Non-pigmented ciliary epithelial cell (primary cell): ENCODE data around the gene CELSR1.
"Not testable (repeated sequence)": the region's sequence is repeated elsewhere in the genome, so short reads cannot be mapped to it uniquely, and the experiment has no call there.

Experiments
- DNase-seq: peaks from one replicate; pipeline ENCODE4 v3.0.0-alpha.2; 2010; ENCODE audit warnings: low read depth

Gene CELSR1

GRCh38 chr22:46479046-46479445, 58.4 kb downstream of the CELSR1 start:
- DNase-seq = no peak

- DNase-seq = no peak
These were observed 59.3 kb downstream of the CELSR1 start for GRCh38 chr22:46478083-46478551.

DNA sequence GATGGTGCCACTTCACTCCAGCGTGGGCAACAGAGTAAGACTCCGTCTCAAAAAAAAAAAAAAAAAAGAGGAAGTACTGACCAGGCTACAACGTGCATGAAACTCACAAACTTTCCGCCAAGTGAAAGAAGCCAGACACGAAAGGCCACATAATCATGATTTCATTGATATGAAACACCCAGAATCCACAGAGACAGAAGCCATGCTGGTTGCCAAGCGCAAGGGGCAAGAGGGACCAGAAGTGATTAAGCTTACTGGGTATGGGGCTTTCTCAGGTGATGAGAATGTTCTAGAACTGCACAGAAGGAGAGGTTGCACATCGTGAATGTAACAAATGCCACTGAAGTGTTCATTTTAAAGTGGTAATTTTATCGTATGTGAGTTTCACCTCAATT, 60.9 kb downstream of the CELSR1 start:
- DNase-seq = no peak

- no peak for DNase-seq
These were observed 63.4 kb downstream of the CELSR1 start for GRCh38 chr22:46473896-46474557.

DNA sequence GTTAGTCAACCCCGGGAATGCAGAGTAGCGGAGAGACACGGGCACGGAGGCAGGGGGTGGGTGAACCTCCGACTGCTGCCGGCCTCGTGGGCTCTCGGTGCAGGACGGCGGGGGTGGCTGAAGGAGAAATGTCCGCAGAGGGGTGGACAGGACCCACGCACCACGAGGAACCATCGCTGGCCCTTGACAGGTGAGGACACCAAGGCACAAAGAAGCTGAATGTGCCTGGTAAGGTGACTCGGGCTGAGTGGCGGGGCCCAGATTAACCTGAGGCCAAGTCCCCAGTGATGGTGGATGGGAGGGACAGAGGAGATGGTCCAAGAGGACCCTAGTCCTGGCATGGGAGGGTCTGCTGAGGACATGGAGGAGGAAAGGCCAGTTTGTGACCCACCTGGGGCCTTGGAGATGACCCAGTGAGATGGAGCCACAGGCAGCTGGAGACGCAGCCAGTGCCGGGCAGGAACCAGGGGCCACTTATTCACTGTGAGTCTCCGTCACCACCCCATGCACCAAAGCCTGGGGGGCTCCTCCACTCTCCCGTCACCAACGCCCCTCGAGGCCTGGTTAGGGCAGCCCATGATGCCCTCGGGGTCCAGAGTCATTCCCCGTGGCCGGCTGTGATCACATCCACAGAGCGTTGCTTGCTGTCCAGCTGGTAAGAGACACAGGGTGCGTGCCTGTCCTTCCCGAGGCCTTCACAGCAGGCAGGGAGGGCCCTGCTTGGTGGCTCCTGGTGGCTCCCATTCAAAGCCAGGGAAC, 64.2 kb downstream of the CELSR1 start:
- DNase-seq = no peak

DNA sequence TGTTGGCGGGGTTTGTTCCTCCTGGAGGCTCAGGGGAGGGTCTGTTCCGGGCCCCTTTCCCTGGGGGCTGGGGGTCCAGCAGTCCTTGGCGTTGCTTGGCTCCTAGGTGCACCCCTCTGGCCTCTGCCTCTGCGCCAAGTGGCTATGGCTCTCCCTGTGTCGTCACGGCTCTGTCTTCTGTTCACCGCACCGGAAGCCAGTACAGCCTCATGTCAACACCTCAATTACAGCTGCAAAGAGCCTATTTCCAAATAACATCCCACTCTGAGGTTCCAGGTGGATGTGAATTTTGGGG, 64.8 kb downstream of the CELSR1 start:
- DNase-seq = no peak

DNA sequence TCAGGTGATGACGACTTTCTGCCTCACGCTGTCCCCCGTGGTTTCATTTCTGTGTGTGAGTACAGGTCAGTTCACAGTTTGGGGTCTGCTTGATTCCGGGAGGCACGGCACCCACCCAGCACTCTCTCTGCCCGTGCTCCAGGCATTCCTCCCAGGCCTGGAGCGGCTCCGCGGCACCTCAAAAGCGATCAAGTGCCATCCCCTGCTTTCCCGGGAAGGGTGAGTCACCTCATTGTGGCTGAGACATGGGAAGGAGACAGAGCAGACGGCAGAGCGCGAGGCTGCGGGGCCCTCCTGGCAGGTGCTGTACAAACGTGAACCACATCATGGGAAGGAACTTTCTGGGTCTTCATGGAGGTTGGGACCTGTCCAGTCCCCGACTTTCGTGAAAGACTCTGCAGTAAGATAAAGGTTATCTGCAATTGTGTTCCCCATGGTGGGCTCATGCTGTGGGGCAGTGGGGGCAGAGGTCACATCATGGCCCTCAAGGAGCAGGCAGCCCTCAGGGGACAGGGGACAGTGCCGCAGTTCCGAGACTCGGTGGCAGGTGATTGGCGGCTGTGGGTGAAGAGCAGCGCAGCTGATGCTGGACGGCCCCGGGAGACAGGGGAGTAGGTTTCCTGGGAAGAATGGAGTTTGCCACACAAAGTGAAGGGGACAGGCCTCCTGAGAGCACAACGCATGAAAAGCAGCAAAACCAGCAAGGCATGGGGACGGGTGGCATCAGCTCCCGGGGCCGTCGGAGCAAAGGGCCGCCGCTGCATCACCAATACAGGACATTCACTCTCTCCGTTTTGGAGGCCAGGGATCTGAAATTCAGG, 65.3 kb downstream of the CELSR1 start:
- no peak for DNase-seq

- DNase-seq = not testable (repeated sequence)
These were observed 66.1 kb downstream of the CELSR1 start for GRCh38 chr22:46471330-46471729.

DNA sequence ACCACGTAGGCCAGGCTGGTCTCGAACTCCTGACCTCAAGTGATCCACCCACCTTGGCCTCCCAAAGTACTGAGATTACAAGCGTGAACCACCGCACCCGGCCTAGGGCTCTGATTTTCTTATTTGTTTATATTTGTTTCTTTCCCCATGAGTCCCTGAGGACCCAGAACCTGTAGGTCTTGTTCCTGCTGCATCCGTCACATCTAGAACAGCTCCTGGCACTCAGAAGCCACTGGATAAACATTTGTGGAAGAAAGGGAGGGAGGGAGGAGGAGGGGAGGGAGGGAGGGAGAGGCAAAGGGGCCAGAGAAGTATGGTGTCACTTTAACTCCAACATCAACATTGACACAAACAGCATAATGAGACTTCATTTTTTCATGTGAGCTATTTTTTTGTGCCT, 67.7 kb downstream of the CELSR1 start:
- DNase-seq = no peak

- no peak for DNase-seq
These were observed 70.4 kb downstream of the CELSR1 start for GRCh38 chr22:46467006-46467405.

GRCh38 chr22:46466255-46466676, 71.2 kb downstream of the CELSR1 start:
- no peak for DNase-seq

DNA sequence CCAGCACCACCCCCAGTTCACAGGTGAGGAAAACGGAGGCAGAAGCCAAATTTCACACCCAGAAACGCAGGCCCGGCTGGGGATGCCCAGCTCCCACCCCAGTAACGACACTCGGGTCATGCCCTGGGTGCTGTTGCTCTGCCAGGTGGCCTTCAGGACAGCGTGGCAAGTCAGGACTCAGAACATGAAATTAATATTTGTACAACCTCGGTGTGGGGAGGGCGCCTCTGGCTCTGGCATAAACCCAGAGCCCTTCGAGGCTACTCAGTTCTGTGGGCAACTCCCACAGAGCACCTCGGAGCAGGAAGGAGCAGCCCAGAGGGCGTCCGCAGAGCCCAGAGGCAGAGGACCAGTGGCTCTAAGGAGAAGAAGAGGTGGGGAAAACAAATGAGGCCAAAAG, 71.6 kb downstream of the CELSR1 start:
- DNase-seq = no peak

DNA sequence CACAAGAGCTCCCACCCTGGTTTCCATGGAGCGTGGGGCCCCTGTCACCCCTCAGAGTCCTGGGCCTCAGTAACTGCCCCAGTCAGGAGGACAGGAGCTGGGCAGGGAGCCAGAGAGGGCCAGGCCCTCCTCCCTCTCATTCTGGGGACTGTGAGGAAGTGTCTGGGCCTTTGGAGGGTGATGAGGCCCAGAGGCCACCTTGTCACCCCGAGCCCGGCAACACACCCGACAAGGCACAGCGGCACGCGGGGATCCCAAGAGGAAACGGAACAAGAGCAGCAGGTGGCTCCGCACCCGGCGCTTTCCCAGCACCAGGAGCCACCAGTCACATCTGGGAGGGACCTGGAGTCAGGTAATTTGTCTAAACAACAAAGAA, 72.1 kb downstream of the CELSR1 start:
- no peak for DNase-seq

- no peak for DNase-seq
These were observed 72.6 kb downstream of the CELSR1 start for GRCh38 chr22:46464701-46465344.

DNA sequence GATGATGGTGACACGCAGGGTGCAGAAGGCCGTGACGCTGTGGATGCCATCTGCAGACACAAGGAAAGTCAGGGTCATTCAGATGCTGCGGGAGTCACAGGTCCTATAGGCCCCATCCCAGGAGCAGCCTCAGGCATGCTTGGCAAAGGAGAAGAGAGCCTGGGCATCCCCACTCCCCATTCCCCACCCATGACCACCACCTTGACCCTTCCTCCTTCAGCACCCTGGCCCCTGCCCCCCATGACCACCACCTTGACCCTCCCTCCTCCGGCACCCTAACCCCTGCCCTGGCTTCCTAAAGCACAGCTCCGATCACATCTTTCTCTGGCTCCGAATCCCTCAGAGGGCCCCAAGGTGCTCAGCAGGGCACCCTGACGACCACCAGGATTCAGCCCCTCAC, 73.1 kb downstream of the CELSR1 start:
- DNase-seq = no peak

DNA sequence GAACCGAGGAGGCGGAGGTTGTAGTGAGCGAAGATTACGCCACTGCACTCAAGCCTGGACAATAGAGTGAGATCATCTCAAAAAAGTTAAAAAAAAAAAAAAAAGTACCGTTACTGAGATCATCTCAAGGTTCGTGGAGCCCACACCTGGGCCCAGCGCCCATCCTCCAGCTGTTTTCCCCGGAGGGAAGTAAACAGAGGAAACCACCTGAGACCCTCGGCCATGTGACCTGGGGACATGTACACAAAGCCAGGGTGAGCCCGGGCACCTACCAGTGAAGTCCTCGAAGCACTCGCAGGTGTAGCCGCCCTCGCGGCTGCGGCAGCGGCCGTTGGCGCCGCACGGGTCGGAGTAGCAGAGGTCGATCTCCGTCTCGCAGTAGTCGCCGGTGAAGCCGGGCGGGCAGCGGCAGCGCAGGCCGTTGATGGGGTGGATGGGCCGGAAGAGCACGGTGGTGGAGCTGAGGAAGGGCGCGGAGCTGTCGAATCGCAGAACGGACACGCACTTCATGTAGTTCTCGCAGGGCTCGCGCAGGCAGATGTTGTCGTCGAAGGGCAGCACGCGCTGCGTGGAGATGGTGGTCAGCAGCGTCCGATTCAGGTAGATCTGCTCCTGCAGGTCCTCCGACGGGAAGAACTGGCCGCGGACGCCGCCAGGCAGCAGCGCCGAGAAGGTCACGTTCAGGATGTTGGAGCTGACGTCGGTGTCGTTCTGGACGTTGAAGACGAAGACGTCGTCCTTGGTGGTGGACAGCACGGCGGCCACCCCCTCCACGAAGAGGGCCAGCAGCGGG, 73.8 kb downstream of the CELSR1 start:
- DNase-seq = no peak

DNA sequence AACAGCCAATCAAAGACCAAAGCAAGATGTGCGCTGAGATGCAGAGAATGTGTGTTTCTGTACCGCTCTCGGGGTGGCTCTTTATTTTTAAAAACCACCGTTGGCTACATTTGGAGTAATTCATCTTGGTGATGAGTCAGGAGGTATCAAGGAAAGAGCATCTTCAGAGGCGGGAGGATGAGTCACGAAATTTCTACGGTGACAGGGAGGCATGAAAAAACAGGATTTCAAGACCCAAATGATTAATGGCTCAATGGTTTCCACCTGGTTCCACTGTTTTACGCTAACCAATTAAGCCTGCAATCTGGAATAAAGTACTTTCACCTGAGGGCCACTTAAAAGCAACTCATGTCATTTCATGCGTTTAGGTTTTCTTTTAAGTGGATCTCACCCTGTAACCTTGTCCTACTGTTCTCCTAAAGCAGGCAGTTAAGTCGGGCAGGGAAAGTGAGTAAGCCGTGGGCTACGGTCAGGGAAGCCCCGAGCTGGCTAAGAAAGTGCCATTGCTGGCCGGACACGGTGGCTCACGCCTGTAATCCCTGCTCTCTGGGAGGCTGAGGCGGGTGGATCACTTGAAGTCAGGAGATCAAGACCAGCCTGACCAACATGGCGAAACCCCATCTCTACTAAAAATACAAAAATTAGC, 74.6 kb downstream of the CELSR1 start:
- DNase-seq = peak; percentile 35

DNA sequence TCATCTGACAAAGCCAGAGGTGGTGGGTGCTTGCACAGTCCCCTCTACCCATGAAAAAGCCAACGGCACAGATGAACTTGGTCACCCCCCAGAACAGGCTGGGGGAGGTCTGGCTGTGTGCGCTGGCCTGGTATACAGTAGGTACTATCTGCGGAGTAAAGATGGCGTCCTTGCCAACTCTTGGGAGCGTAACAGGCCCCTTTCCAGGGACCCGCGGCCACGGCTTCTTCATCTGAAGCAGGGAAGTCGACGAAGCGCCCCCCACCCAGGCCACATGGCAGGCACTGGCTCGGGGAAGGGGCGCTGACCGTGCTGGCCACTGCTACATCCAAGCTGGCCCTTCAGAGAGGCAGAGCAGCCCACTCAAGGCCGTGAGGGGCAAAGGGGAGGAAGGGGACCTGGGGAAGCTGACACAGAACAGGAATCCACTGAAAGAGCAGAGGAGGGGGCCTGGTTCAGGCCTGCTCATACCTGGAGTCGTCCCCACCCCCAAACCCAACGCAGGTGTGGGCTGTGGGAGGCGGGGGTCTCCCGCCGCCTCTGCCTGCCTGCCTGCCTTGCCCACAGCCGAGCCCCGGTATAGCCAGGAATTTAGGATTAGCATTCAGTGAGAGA, 75.7 kb downstream of the CELSR1 start:
- DNase-seq = no peak

- no peak for DNase-seq
These were observed 76.6 kb downstream of the CELSR1 start for GRCh38 chr22:46460857-46461256.

- DNase-seq = no peak
These were observed 77.9 kb downstream of the CELSR1 start for GRCh38 chr22:46459347-46460065.
